GM18858 (cell line): ENCODE data around the gene LARGE1.
"Not testable (repeated sequence)": the region's sequence is repeated elsewhere in the genome, so short reads cannot be mapped to it uniquely, and the experiment has no call there.

Source experiments
- ATAC-seq: cut with Tn5 transposase; IDR thresholded peaks from one replicate; pipeline ENCODE4 v1.9.1; 2021; ENCODE audit not compliant: unreplicated experiment

Gene LARGE1

GRCh38 chr22:33393432-33393831 lies 526.8 kb downstream of the LARGE1 start:
- ATAC-seq, result no peak

- no peak for ATAC-seq
These were observed 529.0 kb downstream of the LARGE1 start for GRCh38 chr22:33391298-33391697.

GRCh38 chr22:33389936-33390335 lies 530.3 kb downstream of the LARGE1 start:
- ATAC-seq, result no peak

- ATAC-seq, result no peak
These were observed 534.0 kb downstream of the LARGE1 start for GRCh38 chr22:33386270-33386669.

- no peak for ATAC-seq
These were observed 534.7 kb downstream of the LARGE1 start for GRCh38 chr22:33385611-33386010.

GRCh38 chr22:33382436-33382835 lies 537.8 kb downstream of the LARGE1 start:
- no peak for ATAC-seq

- ATAC-seq, result no peak
These were observed 538.5 kb downstream of the LARGE1 start for GRCh38 chr22:33381531-33382406.

GRCh38 chr22:33380789-33381530 lies 539.3 kb downstream of the LARGE1 start:
- ATAC-seq, result no peak

- ATAC-seq, result no peak
These were observed 540.4 kb downstream of the LARGE1 start for GRCh38 chr22:33379836-33380235.

GRCh38 chr22:33372875-33373274 lies 547.4 kb downstream of the LARGE1 start:
- no peak for ATAC-seq

- ATAC-seq, result not testable (repeated sequence)
These were observed 557.0 kb downstream of the LARGE1 start for GRCh38 chr22:33363256-33363655.

GRCh38 chr22:33362702-33363101 lies 557.6 kb downstream of the LARGE1 start:
- no peak for ATAC-seq

- ATAC-seq, result no peak
These were observed 558.7 kb downstream of the LARGE1 start for GRCh38 chr22:33361581-33361980.

GRCh38 chr22:33357981-33358399 lies 562.3 kb downstream of the LARGE1 start:
- ATAC-seq, result no peak

- ATAC-seq, result no peak
These were observed 565.3 kb downstream of the LARGE1 start for GRCh38 chr22:33354928-33355327.

- no peak for ATAC-seq
These were observed 566.8 kb downstream of the LARGE1 start for GRCh38 chr22:33353502-33353901.

- no peak for ATAC-seq
These were observed 567.5 kb downstream of the LARGE1 start for GRCh38 chr22:33352768-33353167.

GRCh38 chr22:33350961-33351360 lies 569.3 kb downstream of the LARGE1 start:
- ATAC-seq, result no peak

GRCh38 chr22:33350491-33350890 lies 569.8 kb downstream of the LARGE1 start:
- ATAC-seq, result no peak

- ATAC-seq, result no peak
These were observed 573.3 kb downstream of the LARGE1 start for GRCh38 chr22:33347002-33347401.

- ATAC-seq, result no peak
These were observed 578.7 kb downstream of the LARGE1 start for GRCh38 chr22:33341611-33342010.

GRCh38 chr22:33337524-33337923 lies 582.8 kb downstream of the LARGE1 start:
- ATAC-seq, result no peak
